CD4-positive, alpha-beta memory T cell (primary cell): ENCODE data around the gene ARTN. TPM values are rescaled to one million over a fixed set of nuclear protein-coding genes. Genes with fewer than 3 reads are reported as not detected.
A peak's percentile ranks its signal among the peaks of the same experiment; 100 is the strongest.

Experiments used
- CTCF ChIA-PET: fragments of 350-600 bp; sonication (Branson Sonifier 250); formaldehyde crosslinking; loops from one replicate; lab custom pipeline; 2021; ENCODE audit warnings: inconsistent platforms; ENCODE audit not compliant: partially characterized antibody; lab: Charles Lee
- POLR2A ChIA-PET: fragments of 350-600 bp; sonication (Branson Sonifier 250); formaldehyde crosslinking; loops from one replicate; lab custom pipeline; 2021; ENCODE audit not compliant: partially characterized antibody; lab: Charles Lee
- DNase-seq, 5 donors: peaks; one replicate each; pipeline versions ENCODE4 v3.0.0 to v3.0.0-alpha.2; 2020 to 2022; ENCODE audit warnings: mixed read lengths in 1 of 5
- H3K27ac ChIP-seq: one replicate; pipeline ENCODE4 v1.7.0; 2013; ENCODE audit warnings: low read depth, low read length
- H3K27me3 ChIP-seq: 2 replicates; pipeline ENCODE4 v1.7.0; 2013; ENCODE audit warnings: mild to moderate bottlenecking, low read length, moderate library complexity; ENCODE audit not compliant: insufficient read depth
- H3K36me3 ChIP-seq: 2 replicates; pipeline ENCODE4 v1.7.0; 2013; ENCODE audit warnings: mild to moderate bottlenecking, low read length, moderate library complexity; ENCODE audit not compliant: insufficient read depth
- H3K4me1 ChIP-seq: 2 replicates; pipeline ENCODE4 v1.7.0; 2013; ENCODE audit warnings: mild to moderate bottlenecking, low read length, moderate library complexity; ENCODE audit not compliant: insufficient read depth
- H3K4me3 ChIP-seq, 2 donors: one replicate each; pipeline ENCODE4 v1.7.0; 2013; ENCODE audit warnings: low read length in 2 of 2, mild to moderate bottlenecking in 1 of 2
- H3K9me3 ChIP-seq, 2 donors: one replicate each; pipeline ENCODE4 v1.7.0; 2013; ENCODE audit warnings: low read length in 2 of 2, control low read depth in 1 of 2; ENCODE audit not compliant: control insufficient read depth in 1 of 2
- H3K27ac Mint-ChIP-seq, 7 donors: one replicate each; pipeline ENCODE4 v1.8.0; 2020 to 2021; ENCODE audit warnings: mixed read lengths in 7 of 7, mild to moderate bottlenecking in 6 of 7, inconsistent platforms in 3 of 7, moderate library complexity in 3 of 7
- H3K27me3 Mint-ChIP-seq, 2 donors: one replicate each; pipeline ENCODE4 v1.8.0; 2020 to 2021; ENCODE audit warnings: mixed read lengths in 2 of 2
- H3K36me3 Mint-ChIP-seq, 2 donors: one replicate each; pipeline ENCODE4 v1.8.0; 2020 to 2021; ENCODE audit warnings: mixed read lengths in 2 of 2, inconsistent platforms in 1 of 2, mild to moderate bottlenecking in 1 of 2
- H3K4me1 Mint-ChIP-seq, 4 donors: one replicate each; pipeline ENCODE4 v1.8.0; 2020 to 2021; ENCODE audit warnings: mixed read lengths in 4 of 4, mild to moderate bottlenecking in 1 of 4
- H3K4me3 Mint-ChIP-seq, 8 donors: one replicate each; pipeline ENCODE4 v1.8.0; 2020 to 2021; ENCODE audit warnings: mixed read lengths in 8 of 8, mild to moderate bottlenecking in 7 of 8, moderate library complexity in 6 of 8, inconsistent platforms in 3 of 8
- H3K9me3 Mint-ChIP-seq, 8 donors: one replicate each; pipeline ENCODE4 v1.8.0; 2020 to 2021; ENCODE audit warnings: mixed read lengths in 8 of 8, mild to moderate bottlenecking in 5 of 8, inconsistent platforms in 3 of 8, moderate library complexity in 1 of 8
- intact Hi-C: fragments of 100-400 bp; cut with micrococcal nuclease; formaldehyde crosslinking; loops from one replicate; pipeline ENCODE4 v1.15.1; 2023
- polyA plus RNA-seq, 2 donors: library from polyadenylated mRNA; unstranded; fragments of 300-500 nt; fragmentation: Illumina TruSeq; gene quantifications; one replicate each; pipeline ENCODE4 v1.2.3, GENCODE V29; 2021
- total RNA-seq, 2 experiments: library from RNA; stranded (reverse); gene quantifications; one replicate each; pipeline ENCODE4 v1.2.3, GENCODE V29; 2021

Gene ARTN
- total and polyA plus RNA-seq, 4 experiments from 2014 or later, result 0.41 TPM; not detected in 3

DNA sequence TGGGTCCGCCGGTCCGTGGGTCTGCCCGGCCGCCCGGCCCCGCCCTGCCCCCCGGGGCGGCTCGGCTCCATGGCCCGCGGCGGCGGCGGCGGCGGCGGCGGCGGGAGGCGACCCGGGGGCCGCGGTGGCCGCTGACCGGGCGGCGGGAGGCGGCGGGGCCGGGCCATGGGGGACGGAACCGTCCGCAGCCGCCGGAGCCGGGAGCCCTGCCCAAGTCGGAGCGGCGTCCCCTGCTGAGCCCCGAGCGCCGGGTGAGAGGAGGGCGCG is 45.6 kb downstream of the ARTN start:
- Mint-ChIP-seq H3K4me1 (peaks cover 34 to 56% (median 44%) of the 10 kb centered on the region in 4 donors), H3K4me3 (no peak overlapping the region), H3K27me3 (no peaks in the 10 kb centered on the region), H3K36me3 (peaks cover 21 to 41% of the 10 kb centered on the region in 2 donors), H3K9me3 (no peaks in the 10 kb centered on the region), H3K27ac (no peak overlapping the region)
- intact Hi-C loops, result no loop called here
- POLR2A ChIA-PET, result no interaction called here
- CTCF ChIA-PET, result no interaction called here
- no peaks in the 10 kb centered on the region for H3K9me3 ChIP-seq
- H3K4me3 ChIP-seq, result no peak overlapping the region
- no peaks in the 10 kb centered on the region for H3K27me3 ChIP-seq
- DNase-seq, result no peak
- peaks cover 23% of the 10 kb centered on the region for H3K36me3 ChIP-seq
- no peak overlapping the region for H3K27ac ChIP-seq
- H3K4me1 ChIP-seq, result peaks cover 42% of the 10 kb centered on the region

DNA sequence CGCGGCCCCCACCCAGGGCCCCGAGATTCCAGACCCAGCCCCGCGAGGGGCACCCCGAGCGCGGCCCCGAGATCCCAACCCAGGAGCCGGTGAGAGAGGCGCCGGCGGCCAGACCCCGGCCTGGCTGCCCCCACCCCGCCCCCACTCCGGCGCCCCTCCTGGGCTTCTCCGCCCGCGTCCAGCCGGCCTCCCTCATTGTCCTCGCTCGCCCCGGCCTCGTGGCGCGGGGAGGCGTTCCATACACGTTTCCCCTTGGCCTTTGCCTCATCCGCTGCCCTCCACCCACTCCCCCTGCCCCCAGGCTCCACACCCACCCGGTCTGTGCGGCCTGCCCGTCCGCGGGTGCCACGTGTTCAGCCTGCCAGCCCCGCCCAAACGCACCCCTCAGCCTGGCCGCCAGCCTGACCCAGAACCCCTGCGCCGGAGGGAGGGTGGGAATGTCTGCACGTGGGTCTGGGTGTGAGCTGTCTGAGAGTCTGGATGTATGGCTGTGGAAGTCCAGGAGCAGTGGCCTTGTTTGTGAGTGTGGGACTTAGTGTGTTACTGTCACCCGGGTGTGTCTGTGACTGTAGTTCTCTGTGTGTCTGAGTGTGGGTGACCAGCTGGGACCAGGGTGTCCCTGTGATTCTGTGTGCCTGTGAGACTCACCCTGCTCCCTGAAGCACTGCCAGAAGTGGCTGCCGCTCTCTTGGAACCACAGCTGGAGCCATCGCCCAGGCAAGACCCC is 46.1 kb downstream of the ARTN start:
- Histone ChIP-seq H3K4me1 (peaks cover 40% of the 10 kb centered on the region), H3K27me3 (no peaks in the 10 kb centered on the region), H3K27ac (no peak overlapping the region), H3K9me3 (no peaks in the 10 kb centered on the region), H3K36me3 (peaks cover 23% of the 10 kb centered on the region), H3K4me3 (peak overlapping the region in 1 of 2 donors; percentile 43)
- H3K4me3 Mint-ChIP-seq, result peak overlapping the region; percentile 80 to 91 (median 88)
- ChIA-PET POLR2A (no interaction called here), CTCF (no interaction called here)
- no peaks in the 10 kb centered on the region for H3K27me3 Mint-ChIP-seq
- no peak for DNase-seq
- no peaks in the 10 kb centered on the region for H3K9me3 Mint-ChIP-seq
- peak overlapping the region; percentile 7 to 93 (median 86) for H3K27ac Mint-ChIP-seq
- H3K36me3 Mint-ChIP-seq, result peaks cover 21 to 36% of the 10 kb centered on the region in 2 donors
- intact Hi-C loops, result no loop called here
- peaks cover 32 to 51% (median 42%) of the 10 kb centered on the region in 4 donors for H3K4me1 Mint-ChIP-seq

DNA sequence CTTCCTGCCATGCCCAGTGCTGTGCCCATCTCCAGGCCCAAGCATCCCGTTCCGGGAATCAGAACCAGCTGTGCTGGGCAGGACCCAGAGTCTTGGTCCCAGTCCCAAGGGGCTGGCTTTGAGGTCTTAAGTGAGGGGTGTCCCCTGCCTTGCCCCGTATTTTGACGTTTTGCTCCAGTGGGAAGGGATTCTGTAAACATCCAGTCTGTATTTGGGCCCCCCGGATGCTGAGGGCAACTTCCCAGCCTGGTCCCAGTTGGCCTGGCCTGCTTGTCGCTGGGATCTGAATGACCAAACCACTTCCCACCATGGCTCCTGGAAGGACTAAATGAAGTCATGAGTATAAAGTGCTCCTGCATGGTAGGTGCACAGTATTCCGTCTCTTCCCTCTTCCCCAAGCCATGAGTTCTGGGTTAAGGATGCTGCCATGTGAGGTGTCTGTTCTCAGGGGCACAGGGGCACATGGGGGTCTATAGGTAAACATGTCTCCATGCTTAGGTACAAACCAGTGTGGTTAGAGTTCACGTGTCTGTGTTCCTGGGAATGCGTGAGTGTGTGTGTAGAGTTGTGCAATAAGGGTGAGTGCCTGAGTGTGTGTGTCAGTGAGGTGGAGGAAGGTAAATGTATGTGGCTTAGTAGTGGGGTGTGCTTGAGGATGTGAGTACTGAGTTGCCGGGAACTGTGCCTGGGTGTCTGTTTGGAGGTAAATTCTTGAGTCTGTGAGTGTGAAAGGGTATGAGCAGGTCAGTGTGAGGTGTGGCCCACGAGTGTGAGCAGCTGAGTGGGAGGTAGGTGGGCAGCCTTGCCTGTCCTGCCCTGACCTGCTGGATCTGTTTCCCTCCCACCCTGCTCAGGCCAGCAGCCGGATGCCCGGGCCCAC is 46.9 kb downstream of the ARTN start:
- POLR2A ChIA-PET, result no interaction called here

DNA sequence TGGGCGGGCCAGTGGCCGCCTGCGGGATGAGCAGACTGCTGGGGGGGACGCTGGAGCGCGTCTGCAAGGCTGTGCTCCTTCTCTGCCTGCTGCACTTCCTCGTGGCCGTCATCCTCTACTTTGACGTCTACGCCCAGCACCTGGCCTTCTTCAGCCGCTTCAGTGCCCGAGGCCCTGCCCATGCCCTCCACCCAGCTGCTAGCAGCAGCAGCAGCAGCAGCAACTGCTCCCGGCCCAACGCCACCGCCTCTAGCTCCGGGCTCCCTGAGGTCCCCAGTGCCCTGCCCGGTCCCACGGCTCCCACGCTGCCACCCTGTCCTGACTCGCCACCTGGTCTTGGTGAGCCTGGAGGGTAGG is 47.5 kb downstream of the ARTN start:
- peak overlapping the region in 3 of 8 donors; percentile 29 to 72 (median 39) for H3K4me3 Mint-ChIP-seq
- DNase-seq, result no peak
- H3K4me3 ChIP-seq, result no peak overlapping the region
- peaks cover 28 to 43% (median 35%) of the 10 kb centered on the region in 4 donors for H3K4me1 Mint-ChIP-seq
- H3K27ac Mint-ChIP-seq, result no peak overlapping the region
- no peaks in the 10 kb centered on the region for H3K9me3 ChIP-seq
- ChIA-PET CTCF (no interaction called here), POLR2A (no interaction called here)
- H3K4me1 ChIP-seq, result peaks cover 33% of the 10 kb centered on the region
- no peak overlapping the region for H3K27ac ChIP-seq
- intact Hi-C loops, result no loop called here
- no peaks in the 10 kb centered on the region for H3K27me3 Mint-ChIP-seq
- no peaks in the 10 kb centered on the region for H3K27me3 ChIP-seq
- peaks cover 21 to 28% of the 10 kb centered on the region in 2 donors for H3K36me3 Mint-ChIP-seq
- peaks cover 23% of the 10 kb centered on the region for H3K36me3 ChIP-seq
- no peaks in the 10 kb centered on the region for H3K9me3 Mint-ChIP-seq

More for the DNA sequence above, 46.9 kb downstream of the ARTN start:
- Histone ChIP-seq H3K27me3 (no peaks in the 10 kb centered on the region), H3K36me3 (peaks cover 23% of the 10 kb centered on the region), H3K27ac (no peak overlapping the region), H3K9me3 (no peaks in the 10 kb centered on the region), H3K4me1 (peaks cover 39% of the 10 kb centered on the region), H3K4me3 (peak overlapping the region in 1 of 2 donors; percentile 43)
- Mint-ChIP-seq H3K27me3 (no peaks in the 10 kb centered on the region), H3K9me3 (no peaks in the 10 kb centered on the region), H3K36me3 (peaks cover 21 to 33% of the 10 kb centered on the region in 2 donors), H3K4me3 (peak overlapping the region; percentile 75 to 91 (median 88)), H3K27ac (peak overlapping the region in 3 of 7 donors; percentile 80 to 92 (median 86)), H3K4me1 (peaks cover 32 to 49% (median 41%) of the 10 kb centered on the region in 4 donors)
- CTCF ChIA-PET, result no interaction called here
- intact Hi-C loops, result no loop called here
- no peak for DNase-seq

DNA sequence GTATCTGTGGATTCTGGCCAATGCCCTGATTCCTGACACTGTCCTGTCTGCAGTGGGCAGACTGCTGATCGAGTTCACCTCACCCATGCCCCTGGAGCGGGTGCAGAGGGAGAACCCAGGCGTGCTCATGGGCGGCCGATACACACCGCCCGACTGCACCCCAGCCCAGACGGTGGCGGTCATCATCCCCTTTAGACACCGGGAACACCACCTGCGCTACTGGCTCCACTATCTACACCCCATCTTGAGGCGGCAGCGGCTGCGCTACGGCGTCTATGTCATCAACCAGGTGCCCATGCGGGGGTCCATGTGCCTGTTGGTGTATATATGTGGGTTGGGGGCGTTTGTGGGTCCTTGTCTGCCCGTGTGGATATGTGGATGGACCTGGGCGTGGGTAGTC is 48.0 kb downstream of the ARTN start:
- Histone ChIP-seq H3K9me3 (no peaks in the 10 kb centered on the region), H3K36me3 (peaks cover 18% of the 10 kb centered on the region), H3K27ac (no peak overlapping the region), H3K27me3 (no peaks in the 10 kb centered on the region), H3K4me1 (peaks cover 28% of the 10 kb centered on the region), H3K4me3 (no peak overlapping the region)
- peaks cover 18 to 25% of the 10 kb centered on the region in 2 donors for H3K36me3 Mint-ChIP-seq
- peaks cover 24 to 37% (median 31%) of the 10 kb centered on the region in 4 donors for H3K4me1 Mint-ChIP-seq
- ChIA-PET CTCF (interaction anchor here (0.6 kb wide), 1 partner anchor 694 kb away, joined by 3 read pairs; no protein-coding TSS in a partner anchor), POLR2A (no interaction called here)
- intact Hi-C loops, result no loop called here
- DNase-seq, result no peak
- no peaks in the 10 kb centered on the region for H3K9me3 Mint-ChIP-seq
- no peaks in the 10 kb centered on the region for H3K27me3 Mint-ChIP-seq
- H3K27ac Mint-ChIP-seq, result peak overlapping the region in 1 of 7 donors; percentile 16
- H3K4me3 Mint-ChIP-seq, result peak overlapping the region in 2 of 8 donors; percentile 45 to 64

DNA sequence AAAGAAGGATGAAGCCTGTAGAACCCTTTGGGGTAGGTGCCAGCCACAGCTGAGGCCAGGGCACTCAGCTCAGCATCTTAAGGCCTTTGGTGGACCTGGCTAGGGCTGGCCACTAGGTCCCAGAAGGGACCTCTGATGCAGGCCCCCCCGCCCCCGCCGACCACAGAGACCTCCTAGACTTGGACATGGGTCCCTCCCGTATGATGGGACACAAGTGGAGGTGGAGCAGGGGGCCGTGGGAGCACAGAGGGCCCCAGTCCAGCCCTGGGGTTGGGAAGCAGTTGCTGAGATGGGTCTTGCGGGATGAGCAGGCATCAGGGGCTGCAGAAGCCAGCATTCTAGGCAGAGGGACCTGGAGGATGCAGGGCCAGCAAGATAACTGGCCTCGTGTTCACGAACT is 48.6 kb downstream of the ARTN start:
- CTCF ChIA-PET, result interaction anchor here (0.6 kb wide), 1 partner anchor 694 kb away, joined by 3 read pairs; no protein-coding TSS in a partner anchor
- POLR2A ChIA-PET, result no interaction called here
- Histone ChIP-seq H3K4me3 (no peak overlapping the region), H3K27ac (no peak overlapping the region), H3K9me3 (no peaks in the 10 kb centered on the region), H3K4me1 (peaks cover 22% of the 10 kb centered on the region), H3K36me3 (peaks cover 12% of the 10 kb centered on the region), H3K27me3 (no peaks in the 10 kb centered on the region)
- intact Hi-C loops, result no loop called here
- DNase-seq, result no peak
- Mint-ChIP-seq H3K36me3 (peaks cover 12 to 20% of the 10 kb centered on the region in 2 donors), H3K9me3 (no peaks in the 10 kb centered on the region), H3K27ac (peak overlapping the region in 2 of 7 donors; percentile 10 to 87), H3K27me3 (no peaks in the 10 kb centered on the region), H3K4me3 (peak overlapping the region in 1 of 8 donors; percentile 64), H3K4me1 (peaks cover 19 to 31% (median 25%) of the 10 kb centered on the region in 4 donors)

DNA sequence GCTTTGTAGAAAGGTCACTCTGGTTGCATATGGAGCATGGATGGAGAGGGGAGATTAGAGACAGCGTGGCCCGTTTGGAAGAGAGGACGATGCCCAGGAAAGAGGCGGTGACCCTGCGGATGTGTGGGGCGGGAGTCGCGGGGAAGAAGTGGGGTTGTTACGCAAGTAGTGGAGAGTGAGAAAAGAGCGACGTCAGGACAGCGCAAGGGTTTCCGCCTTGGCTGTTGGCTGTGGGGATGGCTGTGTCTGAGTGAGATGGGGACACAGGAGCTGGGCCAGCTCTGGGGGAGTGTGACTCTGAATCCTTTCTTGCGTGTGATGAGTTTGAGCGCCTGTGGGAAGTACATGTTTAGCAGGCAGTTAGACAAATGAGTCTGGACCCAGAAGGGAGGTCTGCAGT is 49.2 kb downstream of the ARTN start:
- no peaks in the 10 kb centered on the region for H3K27me3 Mint-ChIP-seq
- peaks cover 6 to 14% of the 10 kb centered on the region in 2 donors for H3K36me3 Mint-ChIP-seq
- ChIA-PET POLR2A (no interaction called here), CTCF (no interaction called here)
- peaks cover 16% of the 10 kb centered on the region for H3K4me1 ChIP-seq
- H3K4me3 Mint-ChIP-seq, result no peak overlapping the region
- no peak overlapping the region for H3K4me3 ChIP-seq
- DNase-seq, result no peak
- no peaks in the 10 kb centered on the region for H3K27me3 ChIP-seq
- no peaks in the 10 kb centered on the region for H3K9me3 ChIP-seq
- H3K27ac Mint-ChIP-seq, result no peak overlapping the region
- peaks cover 13 to 26% (median 20%) of the 10 kb centered on the region in 4 donors for H3K4me1 Mint-ChIP-seq
- no peak overlapping the region for H3K27ac ChIP-seq
- intact Hi-C loops, result no loop called here
- H3K36me3 ChIP-seq, result peaks cover 7% of the 10 kb centered on the region
- peaks cover 0 to 2% (median 0%) of the 10 kb centered on the region in 8 donors for H3K9me3 Mint-ChIP-seq
